Mucosa of stomach (tissue), 1 donor: ENCODE data around the gene LGALS8.
"Not testable (repeated sequence)": the region's sequence is repeated elsewhere in the genome, so short reads cannot be mapped to it uniquely, and the experiment has no call there.

ENCODE experiments used
- H3K27me3 ChIP-seq: one replicate; pipeline ENCODE4 v1.7.0; 2013; ENCODE audit warnings: mild to moderate bottlenecking, low read length; ENCODE audit not compliant: control insufficient read depth, insufficient read depth
- H3K36me3 ChIP-seq: one replicate; pipeline ENCODE4 v1.7.0; 2013; ENCODE audit warnings: low read length; ENCODE audit not compliant: control insufficient read depth, insufficient read depth
- H3K4me1 ChIP-seq: one replicate; pipeline ENCODE4 v1.7.0; 2013; ENCODE audit warnings: mild to moderate bottlenecking, low read length; ENCODE audit not compliant: control insufficient read depth, insufficient read depth
- H3K4me3 ChIP-seq: one replicate; pipeline ENCODE4 v1.7.0; 2013; ENCODE audit warnings: low read length
- H3K9ac ChIP-seq: one replicate; pipeline ENCODE4 v1.7.0; 2013; ENCODE audit warnings: mild to moderate bottlenecking, low read length, moderate library complexity
- H3K9me3 ChIP-seq: one replicate; pipeline ENCODE4 v1.7.0; 2013; ENCODE audit warnings: mild to moderate bottlenecking, low read length, moderate library complexity; ENCODE audit not compliant: control insufficient read depth
- donor health status: Pancreatic carcinoma.

LGALS8 gene

GRCh38 chr1:236523704-236524141, at the start of gene LGALS8:
TSS of gene LGALS8 (plus strand) at chr1:236523982. CDS start at chr1:236526071, 2,089 bp downstream.
- Histone ChIP-seq H3K36me3 (no peaks in the 10 kb centered on the region), H3K27me3 (no peaks in the 10 kb centered on the region), H3K4me1 (no peaks in the 10 kb centered on the region), H3K9me3 (no peaks in the 10 kb centered on the region), H3K4me3 (peak within 1 kb of the TSS; percentile 85), H3K9ac (peak within 1 kb of the TSS; percentile 93)

- Histone ChIP-seq H3K9ac (no peak overlapping the region), H3K4me1 (peaks cover 8% of the 10 kb centered on the region)
Observed at GRCh38 chr1:236476019-236476418, 47.8 kb upstream of the LGALS8 start.

GRCh38 chr1:236480758-236481436, 42.9 kb upstream of the LGALS8 start:
- H3K4me1 ChIP-seq = peaks cover 9% of the 10 kb centered on the region
- H3K4me3 ChIP-seq = no peak overlapping the region
- no peaks in the 10 kb centered on the region for H3K36me3 ChIP-seq
- no peaks in the 10 kb centered on the region for H3K27me3 ChIP-seq
- H3K9ac ChIP-seq = no peak overlapping the region
- H3K9me3 ChIP-seq = no peaks in the 10 kb centered on the region

More at GRCh38 chr1:236476019-236476418, 47.8 kb upstream of the LGALS8 start:
- Histone ChIP-seq H3K4me3 (no peak overlapping the region), H3K27me3 (no peaks in the 10 kb centered on the region), H3K36me3 (no peaks in the 10 kb centered on the region), H3K9me3 (no peaks in the 10 kb centered on the region)

- Histone ChIP-seq H3K9me3 (no peaks in the 10 kb centered on the region), H3K4me3 (no peak overlapping the region), H3K36me3 (no peaks in the 10 kb centered on the region), H3K9ac (no peak overlapping the region), H3K4me1 (peaks cover 9% of the 10 kb centered on the region), H3K27me3 (no peaks in the 10 kb centered on the region)
Observed at GRCh38 chr1:236484310-236484971, 39.3 kb upstream of the LGALS8 start.

- Histone ChIP-seq H3K9ac (no peak overlapping the region), H3K36me3 (no peaks in the 10 kb centered on the region), H3K9me3 (no peaks in the 10 kb centered on the region), H3K4me3 (no peak overlapping the region), H3K4me1 (peaks cover 3% of the 10 kb centered on the region), H3K27me3 (no peaks in the 10 kb centered on the region)
Observed at GRCh38 chr1:236486356-236487002, 37.3 kb upstream of the LGALS8 start.

GRCh38 chr1:236489161-236489560, 34.6 kb upstream of the LGALS8 start:
- not testable (repeated sequence) for H3K4me3 ChIP-seq, H3K4me1 ChIP-seq, H3K9me3 ChIP-seq, H3K27me3 ChIP-seq, H3K9ac ChIP-seq, H3K36me3 ChIP-seq

- Histone ChIP-seq H3K9me3 (no peaks in the 10 kb centered on the region), H3K9ac (no peak overlapping the region), H3K4me3 (no peak overlapping the region)
Observed at GRCh38 chr1:236489710-236490377, 33.9 kb upstream of the LGALS8 start.

GRCh38 chr1:236491469-236492136, 32.2 kb upstream of the LGALS8 start:
- Histone ChIP-seq H3K4me3 (no peak overlapping the region), H3K4me1 (peaks cover 3% of the 10 kb centered on the region), H3K27me3 (no peaks in the 10 kb centered on the region), H3K9ac (no peak overlapping the region), H3K36me3 (no peaks in the 10 kb centered on the region), H3K9me3 (no peaks in the 10 kb centered on the region)

More at GRCh38 chr1:236489710-236490377, 33.9 kb upstream of the LGALS8 start:
- Histone ChIP-seq H3K4me1 (peaks cover 3% of the 10 kb centered on the region), H3K27me3 (no peaks in the 10 kb centered on the region), H3K36me3 (no peaks in the 10 kb centered on the region)

- no peak overlapping the region for H3K4me3 ChIP-seq
- H3K36me3 ChIP-seq = no peaks in the 10 kb centered on the region
- H3K9ac ChIP-seq = no peak overlapping the region
- H3K4me1 ChIP-seq = peaks cover 3% of the 10 kb centered on the region
- no peaks in the 10 kb centered on the region for H3K9me3 ChIP-seq
- no peaks in the 10 kb centered on the region for H3K27me3 ChIP-seq
Observed at GRCh38 chr1:236492378-236492777, 31.4 kb upstream of the LGALS8 start.

- Histone ChIP-seq H3K4me1 (peaks cover 3% of the 10 kb centered on the region), H3K36me3 (no peaks in the 10 kb centered on the region), H3K4me3 (no peak overlapping the region), H3K27me3 (no peaks in the 10 kb centered on the region), H3K9ac (no peak overlapping the region), H3K9me3 (no peaks in the 10 kb centered on the region)
Observed at GRCh38 chr1:236494082-236494481, 29.7 kb upstream of the LGALS8 start.

- H3K9me3 ChIP-seq = no peaks in the 10 kb centered on the region
- H3K36me3 ChIP-seq = no peaks in the 10 kb centered on the region
- H3K4me3 ChIP-seq = no peak overlapping the region
- peaks cover 3% of the 10 kb centered on the region for H3K4me1 ChIP-seq
- H3K27me3 ChIP-seq = no peaks in the 10 kb centered on the region
- no peak overlapping the region for H3K9ac ChIP-seq
Observed at GRCh38 chr1:236494586-236495466, 29.0 kb upstream of the LGALS8 start.
